Transverse colon (tissue), 4 donors: ENCODE measurements around the gene TLK1. TPM values are rescaled to one million over a fixed set of nuclear protein-coding genes. Genes with fewer than 3 reads are reported as not detected.
A peak's percentile ranks its signal among the peaks of the same experiment; 100 is the strongest.

Experiments used
- DNase-seq: peaks from one replicate; pipeline ENCODE4 v3.0.0-alpha.2; 2019
- H3K27ac ChIP-seq, 4 donors: fragments of 200-600 bp; sonication (generic); 2 replicates each; pipeline ENCODE4 v1.5.1; 2016 to 2018; ENCODE audit warnings: inconsistent platforms in 4 of 4
- H3K27me3 ChIP-seq: fragments of 200-600 bp; sonication (generic); 2 replicates; pipeline ENCODE4 v1.5.1; 2017; ENCODE audit warnings: inconsistent platforms
- H3K36me3 ChIP-seq, 4 donors: fragments of 200-600 bp; sonication (generic); 2 replicates each; pipeline ENCODE4 v1.5.1; 2017 to 2019; ENCODE audit warnings: inconsistent platforms in 4 of 4
- H3K4me1 ChIP-seq, 4 donors: fragments of 200-600 bp; sonication (generic); 2 replicates each; pipeline ENCODE4 v1.5.1; 2017 to 2020; ENCODE audit warnings: inconsistent platforms in 4 of 4
- H3K4me3 ChIP-seq, 4 donors: fragments of 200-600 bp; sonication (generic); 1 replicate in 1 of 4; 2 replicates in 3 of 4; pipeline versions ENCODE4 v1.5.1 to v1.6.1; 2017 to 2019; ENCODE audit warnings: inconsistent platforms in 4 of 4
- H3K9me3 ChIP-seq, 2 donors: fragments of 200-600 bp; sonication (generic); 2 replicates each; pipeline ENCODE4 v1.5.1; 2017 to 2019; ENCODE audit warnings: inconsistent platforms in 2 of 2
- EP300 ChIP-seq: sonication (generic); formaldehyde crosslinking; IDR thresholded peaks from one replicate; pipeline ENCODE4 v1.6.1; 2017; ENCODE audit warnings: antibody characterized with exemption, low read depth
- POLR2A ChIP-seq: fragments of 450-650 bp; IDR thresholded peaks from one replicate; pipeline ENCODE4 v1.6.1; 2016; ENCODE audit warnings: antibody characterized with exemption, mild to moderate bottlenecking, moderate library complexity
- POLR2AphosphoS5 ChIP-seq, 3 donors: sonication (generic); formaldehyde crosslinking; IDR thresholded peaks; one replicate each; pipeline ENCODE4 v1.6.1; 2016; ENCODE audit warnings: antibody characterized with exemption in 3 of 3
- WGBS, 2 donors: methylation state at CpG; one replicate each; pipeline ENCODE4 v1.1.5; 2018; ENCODE audit warnings: low coverage in 1 of 2; 5-methylcytosine and 5-hydroxymethylcytosine counted together
- in situ Hi-C, 4 donors: fragments of 200-750 bp; cut with MboI; loops; one replicate each; pipeline versions ENCODE4 v1.15.0 to v1.15.1; 2017; ENCODE audit warnings: low sequenced_read_pairs in 3 of 4, low pct_ligation_motif_present in 1 of 4, low pct_unique_long_range_greater_than_20kb in 1 of 4
- intact Hi-C: fragments of 100-400 bp; cut with DNase I; formaldehyde crosslinking; loops from one replicate; pipeline ENCODE4 v1.15.1; 2023; ENCODE audit warnings: low total_unique reads
- total RNA-seq, 4 donors: library from RNA; depleted of rRNA; stranded (reverse); fragments of >200 nt; gene quantifications; one replicate each; pipeline ENCODE4 v1.1.0, GENCODE V29; 2016
- TF ChIP-seq, protein P1 (sequence below), 5 experiments: fragments of 200-600 bp in 3 of 5; fragments of 450-650 bp in 2 of 5; sonication (generic) in 3 of 5; IDR thresholded peaks; 1 replicate in 2 of 5; 2 replicates in 3 of 5; pipeline ENCODE4 v1.5.1; 2016 to 2017; ENCODE audit warnings: antibody characterized with exemption in 5 of 5, inconsistent platforms in 3 of 5, mild to moderate bottlenecking in 2 of 5, moderate library complexity in 1 of 5

Gene TLK1
- total RNA-seq, 4 donors from 2014 or later: 39.6 to 76.3 (median 53.2) TPM

DNA sequence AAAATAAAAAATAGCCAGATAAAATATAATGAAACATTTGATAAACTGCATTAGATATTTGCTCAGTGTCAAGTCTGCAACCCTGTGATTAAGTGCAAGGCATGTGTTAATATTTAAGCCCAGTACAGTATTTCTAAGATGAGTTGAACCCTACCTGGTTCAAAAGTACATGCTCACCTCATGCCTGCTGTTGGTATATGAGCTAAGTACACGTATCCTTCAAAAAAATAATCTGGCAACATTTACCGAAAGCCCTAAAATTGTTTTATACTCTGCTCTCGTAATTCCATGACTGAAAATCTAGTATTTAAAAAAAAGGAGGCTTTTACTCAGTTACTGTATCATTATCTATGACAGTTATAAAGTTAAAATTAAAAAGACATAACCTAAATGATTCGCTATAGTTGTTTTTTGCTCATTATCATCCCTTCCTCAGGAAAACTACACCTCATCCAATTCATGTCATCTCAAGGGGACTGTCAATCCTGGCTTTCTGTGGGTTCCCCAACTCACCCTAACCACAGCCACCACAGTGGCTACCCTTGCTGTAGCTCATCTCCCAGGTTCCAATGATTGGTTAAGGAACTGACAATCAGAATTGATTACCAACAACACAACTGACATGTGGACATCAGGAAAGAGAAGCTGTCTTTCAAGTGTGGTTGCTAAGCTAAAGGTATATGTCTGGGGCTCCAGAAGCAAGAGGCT lies 10.6 kb downstream of the TLK1 start:
- no peak overlapping the region for H3K27ac ChIP-seq
- H3K27me3 ChIP-seq: no peaks in the 10 kb centered on the region
- TF ChIP-seq POLR2A (no peak), POLR2AphosphoS5 (IDR thresholded peaks at IDR 0.05) (no peak), EP300 (no peak)
- TF ChIP-seq, protein P1, sequence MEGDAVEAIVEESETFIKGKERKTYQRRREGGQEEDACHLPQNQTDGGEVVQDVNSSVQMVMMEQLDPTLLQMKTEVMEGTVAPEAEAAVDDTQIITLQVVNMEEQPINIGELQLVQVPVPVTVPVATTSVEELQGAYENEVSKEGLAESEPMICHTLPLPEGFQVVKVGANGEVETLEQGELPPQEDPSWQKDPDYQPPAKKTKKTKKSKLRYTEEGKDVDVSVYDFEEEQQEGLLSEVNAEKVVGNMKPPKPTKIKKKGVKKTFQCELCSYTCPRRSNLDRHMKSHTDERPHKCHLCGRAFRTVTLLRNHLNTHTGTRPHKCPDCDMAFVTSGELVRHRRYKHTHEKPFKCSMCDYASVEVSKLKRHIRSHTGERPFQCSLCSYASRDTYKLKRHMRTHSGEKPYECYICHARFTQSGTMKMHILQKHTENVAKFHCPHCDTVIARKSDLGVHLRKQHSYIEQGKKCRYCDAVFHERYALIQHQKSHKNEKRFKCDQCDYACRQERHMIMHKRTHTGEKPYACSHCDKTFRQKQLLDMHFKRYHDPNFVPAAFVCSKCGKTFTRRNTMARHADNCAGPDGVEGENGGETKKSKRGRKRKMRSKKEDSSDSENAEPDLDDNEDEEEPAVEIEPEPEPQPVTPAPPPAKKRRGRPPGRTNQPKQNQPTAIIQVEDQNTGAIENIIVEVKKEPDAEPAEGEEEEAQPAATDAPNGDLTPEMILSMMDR (IDR thresholded peaks at IDR 0.05): no peak
- WGBS, 2 donors: 84 to 86% methylated on average over 4 of the region's 4 CpGs
- intact Hi-C loops (loop anchor here (10.0 kb wide), 1 partner anchor 285 kb away; the partner anchor contains the start of genes DCAF17 and METTL8), in situ Hi-C loops (loop anchor here in 3 of 4 donors (25.0 kb wide), 2 partner anchors 188 to 262 kb away; no protein-coding TSS in a partner anchor)
- no peak overlapping the region for H3K4me3 ChIP-seq
- H3K4me1 ChIP-seq: peaks cover 21 to 81% (median 46%) of the 10 kb centered on the region in 4 donors
- H3K9me3 ChIP-seq: no peaks in the 10 kb centered on the region
- no peak for DNase-seq
- H3K36me3 ChIP-seq: no peaks in the 10 kb centered on the region

- Histone ChIP-seq H3K4me1 (peaks cover 14 to 81% (median 41%) of the 10 kb centered on the region in 4 donors), H3K9me3 (no peaks in the 10 kb centered on the region), H3K27ac (no peak overlapping the region), H3K27me3 (no peaks in the 10 kb centered on the region), H3K4me3 (no peak overlapping the region), H3K36me3 (no peaks in the 10 kb centered on the region)
- TF ChIP-seq, protein P1 (IDR thresholded peaks at IDR 0.05): no peak
- no peak for TF ChIP-seq EP300
- no peak for TF ChIP-seq POLR2AphosphoS5 (IDR thresholded peaks at IDR 0.05)
- TF ChIP-seq POLR2A: no peak
- no peak for DNase-seq
- intact Hi-C loops: no loop called here
- in situ Hi-C loops: no loop called here
- WGBS, 2 donors: 97 to 100% methylated on average over 2 to 3 of the region's 3 CpGs
These were observed 11.3 kb downstream of the TLK1 start for GRCh38 chr2:171149171-171149938.

GRCh38 chr2:171147081-171147480 lies 13.6 kb downstream of the TLK1 start:
- H3K27me3 ChIP-seq: no peaks in the 10 kb centered on the region
- peak overlapping the region in 3 of 4 donors; percentile 6 to 61 (median 59) for H3K27ac ChIP-seq
- intact Hi-C loops: no loop called here
- TF ChIP-seq POLR2AphosphoS5 (IDR thresholded peaks at IDR 0.05): no peak
- no peak for TF ChIP-seq POLR2A
- TF ChIP-seq, protein P1 (IDR thresholded peaks at IDR 0.05): no peak
- no peak for TF ChIP-seq EP300
- H3K4me1 ChIP-seq: peaks cover 5 to 82% (median 42%) of the 10 kb centered on the region in 4 donors
- no peak overlapping the region for H3K4me3 ChIP-seq
- no peak for DNase-seq
- WGBS, 2 donors: 39 to 57% methylated on average over 2 of the region's 2 CpGs
- H3K36me3 ChIP-seq: no peaks in the 10 kb centered on the region
- no peaks in the 10 kb centered on the region for H3K9me3 ChIP-seq
- in situ Hi-C loops: no loop called here

DNA sequence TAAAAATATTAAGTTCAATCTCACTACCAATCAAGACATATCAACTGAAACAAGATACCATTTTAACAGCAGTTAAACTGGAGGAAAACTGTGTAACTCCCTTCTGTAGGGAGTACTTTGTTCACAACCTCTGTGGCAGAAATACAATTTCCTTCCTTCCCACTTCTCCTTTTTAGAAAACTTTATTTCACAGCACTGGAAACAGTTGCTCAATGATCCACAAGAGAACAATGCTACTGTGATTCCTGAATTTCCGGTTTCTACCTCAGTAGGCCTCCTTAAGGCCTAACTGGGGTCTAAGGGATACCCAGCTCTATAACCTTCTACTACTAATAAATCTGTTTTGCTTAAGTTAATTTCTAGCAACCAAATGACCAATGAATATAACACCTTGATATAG lies 14.1 kb downstream of the TLK1 start:
- WGBS, 2 donors: 25 to 41% methylated on average over 1 of the region's 1 CpG
- no peaks in the 10 kb centered on the region for H3K36me3 ChIP-seq
- peaks cover 10 to 86% (median 44%) of the 10 kb centered on the region in 4 donors for H3K4me1 ChIP-seq
- H3K27me3 ChIP-seq: no peaks in the 10 kb centered on the region
- DNase-seq: no peak
- intact Hi-C loops: no loop called here
- in situ Hi-C loops: no loop called here
- no peak overlapping the region for H3K4me3 ChIP-seq
- TF ChIP-seq POLR2AphosphoS5 (IDR thresholded peaks at IDR 0.05) (no peak), POLR2A (no peak), EP300 (no peak)
- TF ChIP-seq, protein P1 (IDR thresholded peaks at IDR 0.05): no peak
- no peaks in the 10 kb centered on the region for H3K9me3 ChIP-seq
- H3K27ac ChIP-seq: peak overlapping the region in 3 of 4 donors; percentile 6 to 61 (median 59)
